Measurements from ENCODE around the gene KPTN. TPM values are rescaled to one million over a fixed set of nuclear protein-coding genes. Genes with fewer than 3 reads are reported as not detected.

The KPTN gene
- total RNA-seq, result 10 to 100 TPM in 4 of 9 donors, 1 to 10 TPM in 5; 2.9 to 25.6 (median 9.7) TPM
- polyA plus RNA-seq, result 100 to 1,000 TPM in 1 of 3 donors, 10 to 100 TPM in 1, 1 to 10 TPM in 1; 7.3 to 121 (median 37.5) TPM
- long read RNA-seq, donor 1, partial matches to known transcripts, result 0 of 2 reads
- long read RNA-seq, donor 1, other reads (novel, unspliced or antisense), result 0 of 2 reads
- long read RNA-seq, donor 2, transcript KPTN-201 (12 exons, 1,691 nt), result major isoform, 5 of 5 reads
- long read RNA-seq, donor 2, partial matches to known transcripts, result 0 of 5 reads
- long read RNA-seq, donor 2, other reads (novel, unspliced or antisense), result 0 of 5 reads
- long read RNA-seq, donor 3, result 0 reads
- long read RNA-seq, donor 4, partial matches to known transcripts, result 1 of 7 reads
- long read RNA-seq, donor 4, other reads (novel, unspliced or antisense), result 2 of 7 reads
- long read RNA-seq, donor 5, transcript KPTN-201 (12 exons, 1,691 nt), result major isoform, 13 of 20 reads
- long read RNA-seq, donor 5, partial matches to known transcripts, result 0 of 20 reads
- long read RNA-seq, donor 5, other reads (novel, unspliced or antisense), result 7 of 20 reads
- long read RNA-seq, donor 6, partial matches to known transcripts, result 1 of 4 reads
- long read RNA-seq, donor 6, other reads (novel, unspliced or antisense), result 1 of 4 reads
- long read RNA-seq, donor 7, partial matches to known transcripts, result 0 of 2 reads
- long read RNA-seq, donor 7, other reads (novel, unspliced or antisense), result 0 of 2 reads
- long read RNA-seq, donor 8, partial matches to known transcripts, result 0 of 2 reads
- long read RNA-seq, donor 8, other reads (novel, unspliced or antisense), result 0 of 2 reads
- long read RNA-seq, donor 9, result 0 reads
- long read RNA-seq, donor 10, partial matches to known transcripts, result 0 of 1 reads
- long read RNA-seq, donor 10, other reads (novel, unspliced or antisense), result 0 of 1 reads

DNA sequence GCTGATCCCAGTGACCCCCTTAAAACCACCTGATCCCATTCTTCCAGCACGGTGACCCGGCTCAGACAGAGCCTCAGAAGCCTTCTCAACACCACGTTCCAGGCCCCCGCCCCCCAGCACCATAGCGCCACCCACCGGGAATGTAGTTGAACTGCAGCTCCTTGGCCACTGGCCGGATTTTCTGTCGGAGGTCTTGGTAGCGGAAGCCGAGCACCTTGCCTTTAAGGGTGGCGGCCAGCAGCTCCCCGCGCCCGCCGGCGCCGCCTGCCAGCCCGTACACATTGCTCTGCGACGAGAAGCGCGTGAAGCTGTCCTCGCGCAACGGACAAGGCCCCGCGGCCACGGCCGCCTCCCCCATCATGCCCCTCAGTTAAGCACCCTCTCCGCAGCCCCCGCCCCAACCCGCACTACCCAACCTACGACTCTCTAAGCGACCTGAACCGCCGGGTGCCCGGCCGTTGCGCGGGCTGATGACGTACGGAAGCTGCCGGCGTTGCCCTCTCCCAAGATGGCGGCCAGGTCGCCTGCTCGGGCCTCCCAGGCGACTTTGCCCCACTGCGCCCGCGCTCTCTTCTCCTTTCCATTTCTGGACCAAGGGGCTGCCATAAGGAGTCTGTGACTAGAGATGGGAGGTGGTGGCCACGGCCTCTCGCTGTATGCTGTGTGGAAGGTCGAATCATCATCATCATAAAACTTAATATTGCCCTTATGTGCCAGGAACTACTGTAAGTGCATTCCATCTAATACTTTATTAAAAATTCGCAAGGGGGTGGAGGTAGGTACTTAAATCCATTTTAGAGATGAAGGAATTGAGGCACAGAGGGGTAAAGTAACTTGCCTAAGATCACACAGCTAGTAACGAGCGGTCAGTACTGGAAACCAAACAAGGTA lies at the start of gene KPTN:
Gene KPTN, minus strand, starts transcription at position 420 of the 891 bp plus-strand sequence. Its CDS starts 59 bp downstream, at position 361.
- peaks cover 0 to 13% of the 10 kb centered on the region in 2 donors for H3K36me3 ChIP-seq (replicated peaks in 1 of 2)
- TF ChIP-seq, protein P1, sequence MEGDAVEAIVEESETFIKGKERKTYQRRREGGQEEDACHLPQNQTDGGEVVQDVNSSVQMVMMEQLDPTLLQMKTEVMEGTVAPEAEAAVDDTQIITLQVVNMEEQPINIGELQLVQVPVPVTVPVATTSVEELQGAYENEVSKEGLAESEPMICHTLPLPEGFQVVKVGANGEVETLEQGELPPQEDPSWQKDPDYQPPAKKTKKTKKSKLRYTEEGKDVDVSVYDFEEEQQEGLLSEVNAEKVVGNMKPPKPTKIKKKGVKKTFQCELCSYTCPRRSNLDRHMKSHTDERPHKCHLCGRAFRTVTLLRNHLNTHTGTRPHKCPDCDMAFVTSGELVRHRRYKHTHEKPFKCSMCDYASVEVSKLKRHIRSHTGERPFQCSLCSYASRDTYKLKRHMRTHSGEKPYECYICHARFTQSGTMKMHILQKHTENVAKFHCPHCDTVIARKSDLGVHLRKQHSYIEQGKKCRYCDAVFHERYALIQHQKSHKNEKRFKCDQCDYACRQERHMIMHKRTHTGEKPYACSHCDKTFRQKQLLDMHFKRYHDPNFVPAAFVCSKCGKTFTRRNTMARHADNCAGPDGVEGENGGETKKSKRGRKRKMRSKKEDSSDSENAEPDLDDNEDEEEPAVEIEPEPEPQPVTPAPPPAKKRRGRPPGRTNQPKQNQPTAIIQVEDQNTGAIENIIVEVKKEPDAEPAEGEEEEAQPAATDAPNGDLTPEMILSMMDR (IDR thresholded peaks at IDR 0.05), result peak; percentile 82 to 97 (median 94)
- TF ChIP-seq POLR2A (IDR thresholded peaks at IDR 0.05), result peak in 1 of 2 donors; percentile 59
- peaks cover 9 to 11% of the 10 kb centered on the region in 2 donors for H3K4me1 ChIP-seq (replicated peaks in 1 of 2)
- H3K27ac ChIP-seq, result peak within 1 kb of the TSS; percentile 84 to 97 (median 93)
- H3K4me3 ChIP-seq, result peak within 1 kb of the TSS in 3 of 4 donors; percentile 69 to 90 (median 78)
- peak; percentile 88 to 95 (median 90) for DNase-seq
- 2 to 17% (median 4%) methylated on average over 8 to 57 of the region's 57 CpGs for WGBS, 4 donors
- H3K9me3 ChIP-seq (replicated peaks in 1 of 3), result no peaks in the 10 kb centered on the region
- intact Hi-C loops (cut with DNase I), result no loop called here
- no peaks in the 10 kb centered on the region for H3K27me3 ChIP-seq

DNA sequence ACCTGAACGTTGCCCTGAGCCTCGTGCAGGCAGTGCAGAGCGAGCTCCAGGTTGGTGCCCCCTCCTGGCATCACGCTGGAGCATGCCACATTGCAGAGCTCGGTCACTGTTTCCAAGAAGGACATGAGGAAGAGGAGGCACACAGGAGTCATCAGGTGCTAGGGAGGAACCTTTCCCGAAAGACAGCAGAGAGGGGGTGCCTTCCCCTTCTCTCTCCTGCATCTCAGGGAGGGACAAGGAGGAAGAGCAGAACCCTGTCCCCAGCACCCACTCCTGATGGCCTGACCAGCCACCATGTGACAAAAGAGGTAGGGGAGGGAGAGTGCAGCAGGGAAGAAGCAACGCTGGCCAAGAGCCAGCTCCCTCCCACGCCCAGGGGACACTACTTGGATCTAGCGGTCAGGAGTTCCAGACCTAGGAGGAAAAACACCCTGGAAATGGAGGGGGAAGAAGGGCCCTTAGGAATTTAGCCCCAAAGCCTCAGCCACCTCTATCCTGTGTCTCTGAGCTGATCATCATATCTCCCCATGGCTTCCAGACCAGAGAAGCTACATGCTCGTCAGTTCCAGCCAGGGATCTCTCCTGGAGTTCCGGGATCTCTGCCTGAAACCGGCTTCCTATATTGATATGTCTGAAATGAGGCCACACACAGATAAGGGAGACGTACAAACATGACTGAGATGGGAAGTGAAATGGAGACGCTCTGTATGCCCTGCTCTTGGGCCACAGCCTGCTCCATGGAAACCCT lies 47.8 kb upstream of the KPTN start:
- WGBS, 4 donors, result 61 to 70% (median 65%) methylated on average over 10 to 14 of the region's 14 CpGs
- Histone ChIP-seq H3K9me3 (replicated peaks in 1 of 3) (no peaks in the 10 kb centered on the region), H3K36me3 (replicated peaks in 1 of 2) (no peaks in the 10 kb centered on the region), H3K4me1 (replicated peaks in 1 of 2) (no peaks in the 10 kb centered on the region), H3K27me3 (no peaks in the 10 kb centered on the region), H3K4me3 (no peak overlapping the region), H3K27ac (no peak overlapping the region)
- TF ChIP-seq, protein P1 (IDR thresholded peaks at IDR 0.05), result no peak
- no peak for TF ChIP-seq POLR2A (IDR thresholded peaks at IDR 0.05)
- intact Hi-C loops (cut with DNase I), result loop anchor here in 1 of 2 donors (10.0 kb wide), 1 partner anchor 173 kb away; no protein-coding TSS in a partner anchor
- DNase-seq, result no peak

DNA sequence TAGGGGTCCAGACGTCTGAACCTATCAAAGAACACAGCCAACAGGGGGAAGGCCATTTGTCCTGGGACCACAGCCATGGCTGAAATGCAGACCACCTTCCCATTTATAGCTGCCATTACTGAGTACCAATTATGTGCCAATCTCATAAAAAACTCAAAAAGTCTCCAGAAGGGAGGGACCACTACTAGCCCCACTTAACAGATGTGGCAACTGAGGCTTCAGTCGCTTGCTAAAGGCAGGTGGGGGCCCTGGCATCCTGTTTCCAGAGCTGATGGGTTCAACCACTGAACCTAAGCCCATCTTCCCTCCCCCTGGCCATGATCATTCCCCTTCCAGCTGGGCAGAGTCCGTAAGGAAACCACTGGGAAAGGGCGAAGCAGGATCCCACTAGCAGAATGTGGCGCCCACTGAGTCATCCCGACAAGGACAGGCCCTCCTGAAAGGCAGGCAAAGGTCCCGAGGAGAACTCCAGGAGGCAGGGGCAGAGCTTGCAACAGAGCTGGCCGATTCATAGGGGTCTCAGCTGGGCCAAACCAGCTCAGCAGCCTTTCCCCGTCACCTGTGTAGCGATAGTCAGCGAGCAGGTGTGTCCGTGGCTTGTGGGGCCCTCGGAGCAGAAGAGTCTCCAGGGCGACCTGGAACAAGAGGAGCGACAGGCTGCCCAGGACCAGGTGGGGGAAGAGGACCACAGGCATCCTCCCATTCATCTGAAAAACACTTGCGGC lies 45.2 kb upstream of the KPTN start:
- DNase-seq, result no peak
- intact Hi-C loops (cut with DNase I), result no loop called here
- no peak overlapping the region for H3K27ac ChIP-seq
- H3K9me3 ChIP-seq (replicated peaks in 1 of 3), result no peaks in the 10 kb centered on the region
- no peaks in the 10 kb centered on the region for H3K27me3 ChIP-seq
- no peak overlapping the region for H3K4me3 ChIP-seq
- TF ChIP-seq, protein P1 (IDR thresholded peaks at IDR 0.05), result no peak
- no peak for TF ChIP-seq POLR2A (IDR thresholded peaks at IDR 0.05)
- no peaks in the 10 kb centered on the region for H3K4me1 ChIP-seq (replicated peaks in 1 of 2)
- no peaks in the 10 kb centered on the region for H3K36me3 ChIP-seq (replicated peaks in 1 of 2)
- 68 to 85% (median 84%) methylated on average over 10 to 16 of the region's 16 CpGs for WGBS, 4 donors
